ENCODE results near the gene PARN. TPM values are rescaled to one million over a fixed set of nuclear protein-coding genes. Genes with fewer than 3 reads are reported as not detected.

Gene PARN
- total and polyA plus RNA-seq, 9 of the 15 experiments (the other 6 are each of a cell fraction or from before 2014, with no cell fraction given) = 9.6 to 51.3 (median 40.4) TPM

DNA sequence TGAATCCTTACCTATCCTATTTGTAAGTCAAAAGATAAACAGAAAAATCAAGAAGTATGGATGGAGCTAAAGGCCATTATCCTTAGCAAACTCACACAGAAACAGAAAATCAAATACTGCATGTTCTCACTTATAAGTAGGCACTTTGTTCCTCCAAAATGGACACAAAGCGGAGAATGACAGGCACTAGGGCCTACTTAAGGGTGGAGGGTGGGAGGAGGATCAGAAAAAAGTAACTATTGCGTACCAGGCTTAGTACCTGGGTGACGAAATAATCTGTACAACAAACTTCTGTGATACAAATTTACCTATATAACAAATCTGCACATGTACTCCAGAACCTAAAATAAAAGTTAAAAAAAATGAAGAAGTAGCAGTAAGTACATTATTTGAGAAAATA, 164.3 kb downstream of the PARN start:
- H2AFZ ChIP-seq (ENCODE audit: low read depth, low read length) = no peak overlapping the region
- FAIRE-seq (no peak), ATAC-seq (no peak), DNase-seq (ENCODE audit: extremely low read depth in 1 of 4, low spot score in 3 of 4) (no peak)
- no peaks in the 10 kb centered on the region for H3K9me1 ChIP-seq (ENCODE audit: control insufficient read depth, insufficient read depth, low read length)
- intact Hi-C loops (cut with micrococcal nuclease) = no loop called here
- peaks cover 7% of the 10 kb centered on the region; the same call in 2 of the 3 replicates for H3K36me3 ChIP-seq (ENCODE audit: control insufficient read depth, insufficient read depth, low read length)
- no peaks in the 10 kb centered on the region; a peak in 1 of 5 replicates for H3K4me1 ChIP-seq (replicated peaks in 1 of 2; ENCODE audit: control insufficient read depth in 2 of 2, insufficient read depth in 2 of 2, low read length in 2 of 2)
- no peaks in the 10 kb centered on the region for H3K79me2 ChIP-seq (ENCODE audit: control insufficient read depth, insufficient read depth, low read length)
- ChIA-PET POLR2A (interaction anchor here (0.9 to 1.5 kb wide), 4 partner anchors 9 to 21 kb away, joined by 3 to 5 read pairs (median 3); no protein-coding TSS in a partner anchor), CTCF (ENCODE audit: low intra/inter-chr PET ratio) (no interaction called here)
- H3K27ac ChIP-seq (ENCODE audit: extremely low read depth, low read depth, low read length) = no peak overlapping the region
- H4K20me1 ChIP-seq (replicated peaks; ENCODE audit: control insufficient read depth, insufficient read depth, low read length) = no peaks in the 10 kb centered on the region
- H3K4me2 ChIP-seq (ENCODE audit: insufficient read depth, low read length) = no peak overlapping the region
- H3K27me3 ChIP-seq (ENCODE audit: control insufficient read depth in 2 of 2, insufficient read depth in 2 of 2, low read length in 2 of 2) = no peaks in the 10 kb centered on the region
- BruUV-seq (replicated peaks) = no TSS peak
- H3K4me3 ChIP-seq = no peak overlapping the region
- in situ Hi-C loops (cut with MboI) = no loop called here
- WGBS (ENCODE audit: insufficient coverage, low coverage, missing lambda C conversion rate) = 95% methylated on average over 3 of the region's 3 CpGs
- no peak overlapping the region for H3K9ac ChIP-seq (ENCODE audit: insufficient read depth in 1 of 2, low read depth in 2 of 2, low read length in 2 of 2)
- H3K9me3 ChIP-seq (replicated peaks; ENCODE audit: control insufficient read depth, insufficient read depth, low read depth, low read length) = peaks cover 5% of the 10 kb centered on the region; the same call in 1 of the 2 replicates
- TF ChIP-seq SMARCE1 (IDR thresholded peaks at IDR 0.05) (no peak), HMG20B (CRISPR knock-in tag; IDR thresholded peaks at IDR 0.05) (no peak), MNT (conservative IDR thresholded peaks at IDR 0.05) (no peak), TARDBP (IDR thresholded peaks at IDR 0.05) (no peak), ZNF197 (CRISPR knock-in tag; IDR thresholded peaks at IDR 0.05; ENCODE audit: low read depth) (no peak), PCBP2 (IDR thresholded peaks at IDR 0.05; ENCODE audit: low read depth, low read length, poor library complexity, severe bottlenecking) (no peak), ERF (CRISPR knock-in tag; IDR thresholded peaks at IDR 0.05) (no peak), HNRNPK (IDR thresholded peaks at IDR 0.05; ENCODE audit: low read depth, low read length, poor library complexity, severe bottlenecking) (no peak), ZNF696 (CRISPR knock-in tag; conservative IDR thresholded peaks at IDR 0.05) (no peak), TFAP4 (CRISPR knock-in tag; IDR thresholded peaks at IDR 0.05; ENCODE audit: borderline replicate concordance) (no peak), SPI1 (IDR thresholded peaks at IDR 0.05; ENCODE audit: borderline replicate concordance, low read depth, low read length) (no peak), MAX (CRISPR knock-in tag; IDR thresholded peaks at IDR 0.05) (no peak), EP400 (IDR thresholded peaks at IDR 0.05) (no peak), CEBPB (tag; IDR thresholded peaks at IDR 0.05) (no peak), NCOA1 (IDR thresholded peaks at IDR 0.05; ENCODE audit: low read depth) (no peak), CCNT2 (IDR thresholded peaks at IDR 0.05; ENCODE audit: borderline replicate concordance, extremely low read depth, insufficient read length, low read depth, low read length) (no peak), SOX6 (IDR thresholded peaks at IDR 0.05) (no peak)
- TF ChIP-seq, protein P1, sequence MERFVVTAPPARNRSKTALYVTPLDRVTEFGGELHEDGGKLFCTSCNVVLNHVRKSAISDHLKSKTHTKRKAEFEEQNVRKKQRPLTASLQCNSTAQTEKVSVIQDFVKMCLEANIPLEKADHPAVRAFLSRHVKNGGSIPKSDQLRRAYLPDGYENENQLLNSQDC (CRISPR knock-in tag; IDR thresholded peaks at IDR 0.05) = no peak
- TF ChIP-seq, protein P2, sequence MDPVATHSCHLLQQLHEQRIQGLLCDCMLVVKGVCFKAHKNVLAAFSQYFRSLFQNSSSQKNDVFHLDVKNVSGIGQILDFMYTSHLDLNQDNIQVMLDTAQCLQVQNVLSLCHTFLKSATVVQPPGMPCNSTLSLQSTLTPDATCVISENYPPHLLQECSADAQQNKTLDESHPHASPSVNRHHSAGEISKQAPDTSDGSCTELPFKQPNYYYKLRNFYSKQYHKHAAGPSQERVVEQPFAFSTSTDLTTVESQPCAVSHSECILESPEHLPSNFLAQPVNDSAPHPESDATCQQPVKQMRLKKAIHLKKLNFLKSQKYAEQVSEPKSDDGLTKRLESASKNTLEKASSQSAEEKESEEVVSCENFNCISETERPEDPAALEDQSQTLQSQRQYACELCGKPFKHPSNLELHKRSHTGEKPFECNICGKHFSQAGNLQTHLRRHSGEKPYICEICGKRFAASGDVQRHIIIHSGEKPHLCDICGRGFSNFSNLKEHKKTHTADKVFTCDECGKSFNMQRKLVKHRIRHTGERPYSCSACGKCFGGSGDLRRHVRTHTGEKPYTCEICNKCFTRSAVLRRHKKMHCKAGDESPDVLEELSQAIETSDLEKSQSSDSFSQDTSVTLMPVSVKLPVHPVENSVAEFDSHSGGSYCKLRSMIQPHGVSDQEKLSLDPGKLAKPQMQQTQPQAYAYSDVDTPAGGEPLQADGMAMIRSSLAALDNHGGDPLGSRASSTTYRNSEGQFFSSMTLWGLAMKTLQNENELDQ (CRISPR knock-in tag; IDR thresholded peaks at IDR 0.05; ENCODE audit: borderline replicate concordance) = no peak

All from K562 (cell line).